Measurements from ENCODE around the gene SSBP3. TPM values are rescaled to one million over a fixed set of nuclear protein-coding genes. Genes with fewer than 3 reads are reported as not detected.
A peak's percentile ranks its signal among the peaks of the same experiment; 100 is the strongest.

Gene SSBP3
- total and polyA plus RNA-seq, 9 of the 15 experiments (the other 6 are each of a cell fraction or from before 2014, with no cell fraction given) = 8.7 to 108 (median 33.8) TPM

GRCh38 chr1:54230507-54231339, 175.5 kb downstream of the SSBP3 start (continued):
- no peak for TF ChIP-seq XRCC3 (IDR thresholded peaks at IDR 0.05)
- TF ChIP-seq, protein P1, sequence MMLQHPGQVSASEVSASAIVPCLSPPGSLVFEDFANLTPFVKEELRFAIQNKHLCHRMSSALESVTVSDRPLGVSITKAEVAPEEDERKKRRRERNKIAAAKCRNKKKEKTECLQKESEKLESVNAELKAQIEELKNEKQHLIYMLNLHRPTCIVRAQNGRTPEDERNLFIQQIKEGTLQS (IDR thresholded peaks at IDR 0.05) = peak; percentile 70
- TF ChIP-seq, protein P1 (CRISPR knock-in tag; conservative IDR thresholded peaks at IDR 0.05) = no peak
- no peak for TF ChIP-seq ZNF134 (CRISPR knock-in tag; conservative IDR thresholded peaks at IDR 0.05)
- no peak for TF ChIP-seq U2AF2 (optimal IDR thresholded peaks at IDR 0.05; ENCODE audit: low read depth, low read length)
- TF ChIP-seq TFE3 (CRISPR knock-in tag; IDR thresholded peaks at IDR 0.05) = peak; percentile 67
- no peak for TF ChIP-seq KDM5B (IDR thresholded peaks at IDR 0.05; ENCODE audit: insufficient replicate concordance, low read depth, low read length)
- no peak for TF ChIP-seq ZBTB1 (CRISPR knock-in tag; IDR thresholded peaks at IDR 0.05; ENCODE audit: borderline replicate concordance, low read depth)
- no peak for TF ChIP-seq NFATC3 (IDR thresholded peaks at IDR 0.05)
- TF ChIP-seq FOXP1 (CRISPR knock-in tag; IDR thresholded peaks at IDR 0.05) = no peak
- no peak for TF ChIP-seq JUNB (CRISPR knock-in tag; conservative IDR thresholded peaks at IDR 0.05)
- TF ChIP-seq TBL1XR1 (IDR thresholded peaks at IDR 0.05; ENCODE audit: low read length in 2 of 2) = no peak
- TF ChIP-seq COPS2 (conservative IDR thresholded peaks at IDR 0.05) = no peak
- TF ChIP-seq, protein P2, sequence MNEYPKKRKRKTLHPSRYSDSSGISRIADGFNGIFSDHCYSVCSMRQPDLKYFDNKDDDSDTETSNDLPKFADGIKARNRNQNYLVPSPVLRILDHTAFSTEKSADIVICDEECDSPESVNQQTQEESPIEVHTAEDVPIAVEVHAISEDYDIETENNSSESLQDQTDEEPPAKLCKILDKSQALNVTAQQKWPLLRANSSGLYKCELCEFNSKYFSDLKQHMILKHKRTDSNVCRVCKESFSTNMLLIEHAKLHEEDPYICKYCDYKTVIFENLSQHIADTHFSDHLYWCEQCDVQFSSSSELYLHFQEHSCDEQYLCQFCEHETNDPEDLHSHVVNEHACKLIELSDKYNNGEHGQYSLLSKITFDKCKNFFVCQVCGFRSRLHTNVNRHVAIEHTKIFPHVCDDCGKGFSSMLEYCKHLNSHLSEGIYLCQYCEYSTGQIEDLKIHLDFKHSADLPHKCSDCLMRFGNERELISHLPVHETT (CRISPR knock-in tag; conservative IDR thresholded peaks at IDR 0.05 in 1 of 2, IDR thresholded peaks at IDR 0.05 in 1 of 2) = no peak
- TF ChIP-seq, protein P3, sequence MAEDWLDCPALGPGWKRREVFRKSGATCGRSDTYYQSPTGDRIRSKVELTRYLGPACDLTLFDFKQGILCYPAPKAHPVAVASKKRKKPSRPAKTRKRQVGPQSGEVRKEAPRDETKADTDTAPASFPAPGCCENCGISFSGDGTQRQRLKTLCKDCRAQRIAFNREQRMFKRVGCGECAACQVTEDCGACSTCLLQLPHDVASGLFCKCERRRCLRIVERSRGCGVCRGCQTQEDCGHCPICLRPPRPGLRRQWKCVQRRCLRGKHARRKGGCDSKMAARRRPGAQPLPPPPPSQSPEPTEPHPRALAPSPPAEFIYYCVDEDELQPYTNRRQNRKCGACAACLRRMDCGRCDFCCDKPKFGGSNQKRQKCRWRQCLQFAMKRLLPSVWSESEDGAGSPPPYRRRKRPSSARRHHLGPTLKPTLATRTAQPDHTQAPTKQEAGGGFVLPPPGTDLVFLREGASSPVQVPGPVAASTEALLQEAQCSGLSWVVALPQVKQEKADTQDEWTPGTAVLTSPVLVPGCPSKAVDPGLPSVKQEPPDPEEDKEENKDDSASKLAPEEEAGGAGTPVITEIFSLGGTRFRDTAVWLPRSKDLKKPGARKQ (CRISPR knock-in tag; IDR thresholded peaks at IDR 0.05) = no peak
- TF ChIP-seq EWSR1 (IDR thresholded peaks at IDR 0.05; ENCODE audit: borderline replicate concordance, low read depth, partially characterized antibody) = no peak
- TF ChIP-seq POLR2A (conservative IDR thresholded peaks at IDR 0.05) = no peak
- 0 out of 2 replicates have a peak, but pooled peaks have one; percentile 25 for TF ChIP-seq MAX (CRISPR knock-in tag; IDR thresholded peaks at IDR 0.05)
- TF ChIP-seq RUNX1 (IDR thresholded peaks at IDR 0.05; ENCODE audit: low read depth) = no peak
- TF ChIP-seq ZC3H11A (IDR thresholded peaks at IDR 0.05; ENCODE audit: low read depth, low read length) = no peak
- TF ChIP-seq ZKSCAN1 (IDR thresholded peaks at IDR 0.05; ENCODE audit: low read depth, low read length) = no peak
- no peak for TF ChIP-seq TSC22D4 (tag; IDR thresholded peaks at IDR 0.05)
- TF ChIP-seq RBM34 (IDR thresholded peaks at IDR 0.05; ENCODE audit: borderline replicate concordance, insufficient read depth, low read length) = no peak
